GM12874 (cell line): ENCODE results near the gene PDE6A.

Experiments
- TF ChIP-seq, protein P1 (sequence below): IDR thresholded peaks from 2 replicates; pipeline ENCODE4 v1.5.1; 2011; ENCODE audit warnings: low read depth, mild to moderate bottlenecking, control low read depth, low read length, moderate library complexity; ENCODE audit not compliant: insufficient read depth

Gene PDE6A

DNA sequence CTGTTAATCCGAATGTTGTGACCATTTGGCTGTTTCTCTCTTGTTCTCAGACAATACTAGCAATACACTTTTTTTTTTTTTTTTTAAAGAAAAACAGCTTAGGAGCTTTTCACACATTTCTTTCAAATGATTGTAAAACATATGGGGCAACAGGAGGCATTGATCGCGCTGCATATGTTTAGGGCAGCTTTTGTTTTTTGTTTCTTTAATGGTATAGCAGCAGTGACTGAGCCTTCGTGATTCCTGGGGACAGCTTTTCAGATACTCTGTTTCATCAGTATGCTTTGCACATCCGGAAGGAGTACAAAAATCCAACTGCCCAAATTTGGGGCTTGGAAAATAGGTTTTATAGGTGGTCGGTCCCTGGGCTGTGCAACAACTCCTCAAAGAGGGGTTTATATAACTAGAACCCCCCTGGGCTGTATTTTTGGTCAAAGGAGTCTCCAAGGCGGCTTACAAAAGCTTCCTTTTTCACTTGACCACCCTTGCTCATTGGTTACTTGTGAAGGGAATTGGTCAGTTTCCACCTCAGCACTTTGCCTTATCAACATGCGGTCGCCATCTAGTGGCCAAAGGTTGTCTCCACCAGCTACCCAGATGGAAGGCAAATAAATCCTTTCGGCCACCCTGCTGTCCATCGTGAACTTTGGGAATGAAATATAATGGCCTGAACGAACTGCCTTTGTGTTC, 91.8 kb downstream of the PDE6A start:
- TF ChIP-seq, protein P1, sequence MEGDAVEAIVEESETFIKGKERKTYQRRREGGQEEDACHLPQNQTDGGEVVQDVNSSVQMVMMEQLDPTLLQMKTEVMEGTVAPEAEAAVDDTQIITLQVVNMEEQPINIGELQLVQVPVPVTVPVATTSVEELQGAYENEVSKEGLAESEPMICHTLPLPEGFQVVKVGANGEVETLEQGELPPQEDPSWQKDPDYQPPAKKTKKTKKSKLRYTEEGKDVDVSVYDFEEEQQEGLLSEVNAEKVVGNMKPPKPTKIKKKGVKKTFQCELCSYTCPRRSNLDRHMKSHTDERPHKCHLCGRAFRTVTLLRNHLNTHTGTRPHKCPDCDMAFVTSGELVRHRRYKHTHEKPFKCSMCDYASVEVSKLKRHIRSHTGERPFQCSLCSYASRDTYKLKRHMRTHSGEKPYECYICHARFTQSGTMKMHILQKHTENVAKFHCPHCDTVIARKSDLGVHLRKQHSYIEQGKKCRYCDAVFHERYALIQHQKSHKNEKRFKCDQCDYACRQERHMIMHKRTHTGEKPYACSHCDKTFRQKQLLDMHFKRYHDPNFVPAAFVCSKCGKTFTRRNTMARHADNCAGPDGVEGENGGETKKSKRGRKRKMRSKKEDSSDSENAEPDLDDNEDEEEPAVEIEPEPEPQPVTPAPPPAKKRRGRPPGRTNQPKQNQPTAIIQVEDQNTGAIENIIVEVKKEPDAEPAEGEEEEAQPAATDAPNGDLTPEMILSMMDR, result peak; percentile 81

DNA sequence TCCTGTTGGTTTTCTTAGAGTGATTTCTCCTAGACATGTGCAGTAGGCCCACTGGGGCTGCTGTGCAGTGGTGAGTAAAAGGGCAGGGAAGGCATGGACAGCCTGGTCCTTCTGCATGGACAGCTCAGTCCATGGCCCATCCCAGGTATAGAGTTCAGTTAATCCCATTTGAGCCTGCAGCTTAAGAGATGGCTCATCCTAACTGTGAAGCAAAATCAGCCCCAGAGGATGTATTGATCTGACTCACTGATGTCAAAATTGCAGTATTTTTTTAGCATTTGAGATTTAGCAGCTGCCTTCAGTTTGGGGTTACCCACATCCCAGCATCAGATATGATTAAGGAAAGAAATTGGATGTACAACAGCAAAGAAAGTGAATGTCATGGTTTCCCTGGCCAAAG, 93.4 kb downstream of the PDE6A start:
- TF ChIP-seq, protein P1, result no peak

DNA sequence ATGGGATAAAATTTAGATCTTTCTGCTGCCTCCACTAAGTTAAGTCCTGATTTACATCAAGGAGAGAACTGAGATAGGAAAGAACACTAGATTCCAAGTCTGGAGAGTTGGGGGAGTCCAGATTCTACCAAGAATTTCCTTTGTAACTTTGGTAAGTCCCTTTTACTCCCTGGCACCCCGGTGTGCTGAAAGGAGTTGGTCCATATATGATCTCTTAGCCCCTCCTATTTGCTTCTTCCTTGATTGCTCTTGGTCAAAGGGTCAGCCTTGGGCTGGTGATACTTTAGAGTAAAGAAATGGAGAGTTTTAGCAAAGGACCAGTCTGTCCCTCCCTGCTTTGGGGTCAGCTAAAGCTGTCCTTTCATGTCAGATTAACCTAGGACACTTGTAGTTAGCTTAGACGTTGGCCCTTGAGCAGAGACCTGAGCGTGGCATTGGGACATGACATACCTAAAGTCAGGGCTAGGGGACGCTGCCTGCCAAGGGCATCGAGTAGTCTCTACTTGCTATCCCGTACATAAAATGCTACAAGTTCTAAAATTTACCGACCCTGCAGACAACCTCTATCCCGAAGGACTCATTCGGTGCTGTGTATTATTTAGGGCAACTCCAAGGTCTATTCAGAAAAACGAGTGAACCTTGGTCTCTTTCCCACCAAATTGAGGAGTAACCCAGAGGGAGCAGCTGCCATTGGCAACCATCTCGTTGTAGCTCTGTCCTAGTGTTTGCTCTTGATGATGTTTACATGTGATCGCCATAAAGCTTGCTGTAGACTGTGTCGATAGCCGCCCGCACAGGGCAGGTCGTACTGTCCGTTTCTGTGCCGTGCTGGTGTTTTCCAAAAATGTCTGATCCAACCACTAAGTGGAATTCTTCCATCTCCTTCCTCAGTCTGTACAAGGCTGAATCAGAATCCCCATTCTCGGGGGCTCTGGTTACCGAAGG, 94.4 kb downstream of the PDE6A start:
- TF ChIP-seq, protein P1, result no peak

GRCh38 chr5:149849280-149849965, 95.2 kb downstream of the PDE6A start:
- TF ChIP-seq, protein P1, result no peak

- TF ChIP-seq, protein P1, result no peak
These were observed 97.0 kb downstream of the PDE6A start for GRCh38 chr5:149847611-149848010.

- TF ChIP-seq, protein P1, result no peak
These were observed 98.6 kb downstream of the PDE6A start for GRCh38 chr5:149846021-149846420.

DNA sequence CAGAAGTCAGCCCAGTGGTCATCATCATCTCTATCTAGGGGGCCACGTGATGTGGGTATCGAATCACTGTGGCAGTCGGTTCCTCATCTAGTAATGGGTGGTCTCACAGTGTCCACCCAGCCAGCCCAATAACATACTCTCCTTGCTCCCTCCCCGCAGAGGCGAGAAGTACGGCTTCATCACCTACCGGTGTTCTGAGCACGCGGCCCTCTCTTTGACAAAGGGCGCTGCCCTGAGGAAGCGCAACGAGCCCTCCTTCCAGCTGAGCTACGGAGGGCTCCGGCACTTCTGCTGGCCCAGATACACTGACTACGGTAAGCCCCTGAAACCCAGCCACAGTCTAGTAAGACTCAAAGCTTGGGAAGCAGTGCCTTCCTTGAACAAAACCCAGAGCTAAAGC, 99.0 kb downstream of the PDE6A start:
- TF ChIP-seq, protein P1, result no peak
